H9 (cell line): ENCODE data around the gene CYB5RL. TPM values are rescaled to one million over a fixed set of nuclear protein-coding genes. Genes with fewer than 3 reads are reported as not detected.
A peak's percentile ranks its signal among the peaks of the same experiment; 100 is the strongest.

Experiments
- DNase-seq: peaks from one replicate; pipeline ENCODE4 v3.0.0-alpha.2; 2017
- H2AFZ ChIP-seq: one replicate; pipeline ENCODE4 v1.6.1; 2013; ENCODE audit warnings: mild to moderate bottlenecking, low read length, control low read depth, moderate library complexity
- H2AK5ac ChIP-seq: 2 replicates; pipeline ENCODE4 v1.6.1; 2013; ENCODE audit warnings: low read length, control low read depth, mixed read lengths; ENCODE audit not compliant: insufficient read length
- H2BK120ac ChIP-seq: one replicate; pipeline ENCODE4 v1.6.1; 2013; ENCODE audit warnings: low read depth, mild to moderate bottlenecking, low read length, control low read depth, inconsistent platforms; ENCODE audit not compliant: poor library complexity, severe bottlenecking
- H2BK12ac ChIP-seq: 2 replicates; pipeline ENCODE4 v1.6.1; 2013; ENCODE audit warnings: low read length, control low read depth, mixed read lengths, low read depth; ENCODE audit not compliant: insufficient read length
- H2BK15ac ChIP-seq: 2 replicates; pipeline ENCODE4 v1.6.1; 2013; ENCODE audit warnings: low read depth, low read length, control low read depth
- H2BK20ac ChIP-seq: one replicate; pipeline ENCODE4 v1.6.1; 2013; ENCODE audit warnings: low read depth, mild to moderate bottlenecking, low read length, control low read depth, inconsistent platforms; ENCODE audit not compliant: poor library complexity, severe bottlenecking
- H2BK5ac ChIP-seq: 2 replicates; pipeline ENCODE4 v1.6.1; 2013; ENCODE audit warnings: low read length, control low read depth, mixed read lengths; ENCODE audit not compliant: insufficient read length
- H3K14ac ChIP-seq: 2 replicates; pipeline ENCODE4 v1.6.1; 2013; ENCODE audit warnings: low read length, control low read depth; ENCODE audit not compliant: insufficient read depth
- H3K18ac ChIP-seq: 2 replicates; pipeline ENCODE4 v1.6.1; 2013; ENCODE audit warnings: low read depth, mild to moderate bottlenecking, mixed read lengths, low read length, control low read depth; ENCODE audit not compliant: insufficient read length
- H3K23ac ChIP-seq: 2 replicates; pipeline ENCODE4 v1.6.1; 2013; ENCODE audit warnings: low read length, control low read depth, mixed read lengths, low read depth; ENCODE audit not compliant: insufficient read length
- H3K23me2 ChIP-seq: 2 replicates; pipeline ENCODE4 v1.6.1; 2013; ENCODE audit warnings: low read depth, mild to moderate bottlenecking, mixed read lengths, low read length, control low read depth; ENCODE audit not compliant: insufficient read length, poor library complexity, severe bottlenecking
- H3K27ac ChIP-seq: 2 replicates; pipeline ENCODE4 v1.5.1; 2013; ENCODE audit warnings: low read length, control low read depth, mixed read lengths, low read depth; ENCODE audit not compliant: insufficient read length
- H3K27me3 ChIP-seq: 2 replicates; pipeline ENCODE4 v1.6.1; 2013; ENCODE audit warnings: low read length, control low read depth, inconsistent platforms; ENCODE audit not compliant: insufficient read depth
- H3K4ac ChIP-seq: 2 replicates; pipeline ENCODE4 v1.6.1; 2013; ENCODE audit warnings: low read depth, mild to moderate bottlenecking, control low read depth, inconsistent platforms, low read length, moderate library complexity
- H3K4me1 ChIP-seq: 2 replicates; pipeline ENCODE4 v1.6.1; 2013; ENCODE audit warnings: low read length, control low read depth, inconsistent platforms; ENCODE audit not compliant: insufficient read depth
- H3K4me2 ChIP-seq: 2 replicates; pipeline ENCODE4 v1.6.1; 2013; ENCODE audit warnings: low read length, control low read depth, mixed read lengths; ENCODE audit not compliant: insufficient read length, insufficient read depth
- H3K56ac ChIP-seq: 2 replicates; pipeline ENCODE4 v1.6.1; 2013; ENCODE audit warnings: low read depth, mild to moderate bottlenecking, mixed read lengths, low read length, control low read depth; ENCODE audit not compliant: insufficient read length
- H3K79me1 ChIP-seq: 2 replicates; pipeline ENCODE4 v1.6.1; 2013; ENCODE audit warnings: low read depth, mild to moderate bottlenecking, moderate library complexity, low read length, control low read depth, inconsistent platforms; ENCODE audit not compliant: insufficient read depth, poor library complexity, severe bottlenecking
- H3K79me2 ChIP-seq: 2 replicates; pipeline ENCODE4 v1.6.1; 2013; ENCODE audit warnings: low read length, control low read depth, inconsistent platforms; ENCODE audit not compliant: insufficient read depth
- H3K9ac ChIP-seq: 2 replicates; pipeline ENCODE4 v1.6.1; 2013; ENCODE audit warnings: low read length, control low read depth, mixed read lengths; ENCODE audit not compliant: insufficient read length; ENCODE audit errors: extremely low read depth
- H3K9me3 ChIP-seq: one replicate; pipeline ENCODE4 v1.6.1; 2013; ENCODE audit warnings: low read depth, low read length, inconsistent platforms; ENCODE audit not compliant: control insufficient read depth
- H3T11ph ChIP-seq: one replicate; pipeline ENCODE4 v1.6.1; 2013; ENCODE audit warnings: mild to moderate bottlenecking, low read length, control low read depth, inconsistent platforms
- H4K20me1 ChIP-seq: one replicate; pipeline ENCODE4 v1.6.1; 2013; ENCODE audit not compliant: control insufficient read depth, insufficient read length, insufficient read depth
- H4K5ac ChIP-seq: 2 replicates; pipeline ENCODE4 v1.6.1; 2013; ENCODE audit warnings: low read depth, mild to moderate bottlenecking, mixed read lengths, low read length, control low read depth; ENCODE audit not compliant: insufficient read length
- H4K8ac ChIP-seq: replicated peaks from 2 replicates; pipeline ENCODE4 v1.6.1; 2013; ENCODE audit warnings: low read length, control low read depth, mixed read lengths, low read depth; ENCODE audit not compliant: insufficient read length
- H4K91ac ChIP-seq: 2 replicates; pipeline ENCODE4 v1.6.1; 2013; ENCODE audit warnings: low read depth, mild to moderate bottlenecking, moderate library complexity, mixed read lengths, low read length, control low read depth; ENCODE audit not compliant: insufficient read length
- H3K27ac Mint-ChIP-seq, 3 experiments: 2 replicates in 2 of 3; 3 replicates in 1 of 3; pipeline ENCODE4 v1.8.0; 2020 to 2021; ENCODE audit warnings: mixed read lengths in 3 of 3, mild to moderate bottlenecking in 1 of 3, moderate library complexity in 1 of 3
- H3K27me3 Mint-ChIP-seq: 2 replicates; pipeline ENCODE4 v1.8.0; 2021; ENCODE audit warnings: low read depth, mild to moderate bottlenecking, moderate library complexity, mixed read lengths
- H3K36me3 Mint-ChIP-seq, 3 experiments: 2 replicates in 2 of 3; 3 replicates in 1 of 3; pipeline ENCODE4 v1.8.0; 2020 to 2021; ENCODE audit warnings: low read depth in 3 of 3, mixed read lengths in 3 of 3; ENCODE audit not compliant: insufficient read depth in 1 of 3
- H3K4me1 Mint-ChIP-seq, 2 experiments: 2 replicates each; pipeline ENCODE4 v1.8.0; 2020; ENCODE audit warnings: mixed read lengths in 2 of 2
- H3K4me3 Mint-ChIP-seq, 2 experiments: 2 replicates in 1 of 2; 3 replicates in 1 of 2; pipeline ENCODE4 v1.8.0; 2020 to 2021; ENCODE audit warnings: mild to moderate bottlenecking in 2 of 2, mixed read lengths in 2 of 2, moderate library complexity in 1 of 2
- H3K9me3 Mint-ChIP-seq, 2 experiments: 2 replicates in 1 of 2; 3 replicates in 1 of 2; pipeline ENCODE4 v1.8.0; 2020; ENCODE audit warnings: mild to moderate bottlenecking in 2 of 2, mixed read lengths in 2 of 2, moderate library complexity in 1 of 2
- CTCF ChIP-seq: fragments of 200-600 bp; sonication (generic); conservative IDR thresholded peaks from 3 replicates; pipeline ENCODE4 v1.8.0; 2021; ENCODE audit warnings: antibody characterized with exemption, mild to moderate bottlenecking
- WGBS: extraction: QIAGEN DNeasy Blood & Tissue Kit; methylation state at CpG from one replicate; pipeline ENCODE4 v1.1.7; 2013; ENCODE audit warnings: missing lambda C conversion rate, low lambda C conversion rate, mixed read lengths; ENCODE audit not compliant: insufficient read length; ENCODE audit errors: extremely low coverage; 5-methylcytosine and 5-hydroxymethylcytosine counted together
- total RNA-seq: library from RNA; stranded (reverse); gene quantifications from 2 replicates; pipeline ENCODE4 v1.2.1, GENCODE V29; 2021

The CYB5RL gene
- total RNA-seq, 1 experiment from 2014 or later = 12.6 TPM

GRCh38 chr1:54222711-54223110, 22.9 kb upstream of the CYB5RL start:
- Histone ChIP-seq H2BK120ac (no peak overlapping the region), H4K20me1 (no peaks in the 10 kb centered on the region), H3K4me2 (no peak overlapping the region), H3K27ac (no peak overlapping the region), H2BK12ac (no peak overlapping the region), H3K23ac (no peak overlapping the region), H3K9me3 (no peaks in the 10 kb centered on the region), H3K79me1 (no peaks in the 10 kb centered on the region), H3K23me2 (no peaks in the 10 kb centered on the region), H4K8ac (no peak overlapping the region), H3K79me2 (no peaks in the 10 kb centered on the region), H2BK5ac (no peak overlapping the region), H4K5ac (no peak overlapping the region), H2AK5ac (no peak overlapping the region), H3K56ac (no peak overlapping the region), H3K4ac (no peak overlapping the region), H3K9ac (no peak overlapping the region), H2BK20ac (no peak overlapping the region), H2AFZ (no peak overlapping the region), H3K14ac (no peak overlapping the region), H2BK15ac (no peak overlapping the region), H3K4me1 (no peaks in the 10 kb centered on the region), H3T11ph (no peak overlapping the region), H3K18ac (no peak overlapping the region), H3K27me3 (no peaks in the 10 kb centered on the region), H4K91ac (no peak overlapping the region)
- peaks cover 13 to 39% (median 34%) of the 10 kb centered on the region in 3 experiments; a peak in 6 of 7 replicates for H3K36me3 Mint-ChIP-seq
- no CpG with 5 or more reads among the region's 6 CpGs for WGBS
- no peak for DNase-seq
- no peaks in the 10 kb centered on the region for H3K9me3 Mint-ChIP-seq
- H3K4me1 Mint-ChIP-seq = peaks cover 22 to 35% of the 10 kb centered on the region in 2 experiments
- H3K27me3 Mint-ChIP-seq = peaks cover 2% of the 10 kb centered on the region; the same call in 1 of the 2 replicates
- no peak for TF ChIP-seq CTCF
- H3K4me3 Mint-ChIP-seq = no peak overlapping the region
- peak overlapping the region in 1 of 3 experiments; percentile 42; a peak in 2 of 7 replicates for H3K27ac Mint-ChIP-seq
